ENCODE data around the gene HLA-E. TPM values are rescaled to one million over a fixed set of nuclear protein-coding genes. Genes with fewer than 3 reads are reported as not detected.
"Not testable (repeated sequence)": the region's sequence is repeated elsewhere in the genome, so short reads cannot be mapped to it uniquely, and the experiment has no call there.

HLA-E gene
- total and polyA plus RNA-seq, 5 donors from 2014 or later = 1,662 to 2,677 (median 2,442) TPM

DNA sequence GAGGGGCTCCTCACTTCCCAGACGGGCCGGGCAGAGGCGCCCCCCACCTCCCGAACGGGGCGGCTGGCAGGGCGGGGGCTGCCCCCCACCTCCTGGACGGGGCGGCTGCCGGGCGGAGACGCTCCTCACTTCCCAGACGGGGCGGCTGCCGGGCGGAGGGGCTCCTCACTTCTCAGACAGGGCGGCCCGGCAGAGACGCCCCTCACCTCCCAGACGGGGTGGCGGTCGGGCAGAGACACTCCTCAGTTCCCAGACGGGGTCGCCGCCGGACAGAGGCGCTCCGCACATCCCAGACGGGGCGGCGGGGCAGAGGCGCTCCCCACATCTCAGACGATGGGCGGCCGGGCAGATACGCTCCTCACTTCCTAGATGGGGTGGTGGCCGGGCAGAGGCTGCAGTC lies 9.4 kb downstream of the HLA-E start:
- H3K9me3 Mint-ChIP-seq; H3K36me3 ChIP-seq (ENCODE audit: control insufficient read depth, insufficient read depth, low read length); H3K9me3 ChIP-seq (ENCODE audit: control insufficient read depth in 2 of 2, low read length in 2 of 2); H3K4me3 ChIP-seq (ENCODE audit: low read depth, low read length); H3K27me3 ChIP-seq (ENCODE audit: control insufficient read depth, insufficient read depth, low read length); H3K27ac ChIP-seq (ENCODE audit: insufficient read depth, low read length, poor library complexity, severe bottlenecking); H3K27me3 Mint-ChIP-seq; H3K27ac Mint-ChIP-seq; ATAC-seq (ENCODE audit: low read depth in 2 of 2); DNase-seq; H3K4me3 Mint-ChIP-seq: not testable (repeated sequence)
- Mint-ChIP-seq H3K4me1 (peaks cover 25 to 63% (median 49%) of the 10 kb centered on the region in 4 donors), H3K36me3 (peaks cover 12% of the 10 kb centered on the region)
- peaks cover 45% of the 10 kb centered on the region for H3K4me1 ChIP-seq (ENCODE audit: control insufficient read depth, insufficient read depth, low read length, poor library complexity, severe bottlenecking)

DNA sequence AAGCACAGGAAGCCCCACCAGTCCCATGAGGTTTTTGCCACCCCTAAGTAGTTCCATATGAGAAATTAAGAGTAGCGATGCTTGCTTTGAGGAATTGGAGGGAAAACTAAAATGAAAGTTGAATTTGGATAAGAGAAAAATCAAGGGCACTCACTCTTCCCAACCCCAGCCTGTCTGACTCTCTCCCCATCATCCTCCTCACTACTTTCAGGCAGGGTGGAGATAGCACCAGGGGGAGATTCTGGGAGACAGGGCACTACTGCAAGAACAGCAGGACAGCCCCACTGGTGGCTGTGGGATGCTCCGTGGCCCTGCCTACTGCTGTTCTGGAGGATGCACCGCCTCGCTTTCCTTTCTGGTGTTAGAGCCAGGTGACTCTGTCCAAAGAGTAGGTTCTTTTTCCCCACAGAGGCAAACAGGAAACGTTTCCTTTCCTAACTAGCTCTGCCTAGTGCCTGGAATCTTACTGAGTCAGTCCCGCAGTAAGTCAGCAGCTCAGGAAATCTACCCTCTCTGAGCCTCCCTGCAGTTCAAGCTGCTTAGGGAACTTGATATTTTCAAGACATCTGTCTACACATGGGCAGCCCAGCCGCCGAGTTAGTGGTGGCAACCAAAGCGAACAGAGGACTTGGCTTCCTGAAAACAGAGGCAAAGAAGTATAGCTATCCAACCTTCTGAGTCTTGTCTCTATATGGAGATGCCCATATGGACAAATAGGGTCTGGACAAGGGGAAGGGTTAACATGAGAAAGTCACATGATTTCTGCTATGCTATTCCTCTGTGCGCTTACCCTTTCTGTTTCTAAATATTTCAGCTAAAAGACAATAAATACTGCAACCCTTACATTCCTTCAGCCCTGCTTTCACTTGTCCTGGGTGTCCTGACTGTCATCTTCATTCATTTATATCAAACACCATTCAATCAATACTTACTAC lies 11.4 kb downstream of the HLA-E start:
- peaks cover 3% of the 10 kb centered on the region for H3K36me3 Mint-ChIP-seq
- peaks cover 19 to 45% (median 30%) of the 10 kb centered on the region in 4 donors for H3K4me1 Mint-ChIP-seq
- H3K4me3 Mint-ChIP-seq = peak overlapping the region; percentile 29 to 82 (median 71)
- H3K9me3 ChIP-seq (ENCODE audit: control insufficient read depth in 2 of 2, low read length in 2 of 2) = no peaks in the 10 kb centered on the region
- DNase-seq (no peak), ATAC-seq (ENCODE audit: low read depth in 2 of 2) (peak in 1 of 2 donors; percentile 51)
- peaks cover 25% of the 10 kb centered on the region for H3K4me1 ChIP-seq (ENCODE audit: control insufficient read depth, insufficient read depth, low read length, poor library complexity, severe bottlenecking)
- H3K27ac ChIP-seq (ENCODE audit: insufficient read depth, low read length, poor library complexity, severe bottlenecking) = no peak overlapping the region
- peak overlapping the region; percentile 61 for H3K4me3 ChIP-seq (ENCODE audit: low read depth, low read length)
- H3K9me3 Mint-ChIP-seq = no peaks in the 10 kb centered on the region
- H3K27me3 Mint-ChIP-seq = no peaks in the 10 kb centered on the region
- H3K36me3 ChIP-seq (ENCODE audit: control insufficient read depth, insufficient read depth, low read length) = no peaks in the 10 kb centered on the region
- H3K27ac Mint-ChIP-seq = peak overlapping the region; percentile 57 to 84 (median 66)
- no peaks in the 10 kb centered on the region for H3K27me3 ChIP-seq (ENCODE audit: control insufficient read depth, insufficient read depth, low read length)

DNA sequence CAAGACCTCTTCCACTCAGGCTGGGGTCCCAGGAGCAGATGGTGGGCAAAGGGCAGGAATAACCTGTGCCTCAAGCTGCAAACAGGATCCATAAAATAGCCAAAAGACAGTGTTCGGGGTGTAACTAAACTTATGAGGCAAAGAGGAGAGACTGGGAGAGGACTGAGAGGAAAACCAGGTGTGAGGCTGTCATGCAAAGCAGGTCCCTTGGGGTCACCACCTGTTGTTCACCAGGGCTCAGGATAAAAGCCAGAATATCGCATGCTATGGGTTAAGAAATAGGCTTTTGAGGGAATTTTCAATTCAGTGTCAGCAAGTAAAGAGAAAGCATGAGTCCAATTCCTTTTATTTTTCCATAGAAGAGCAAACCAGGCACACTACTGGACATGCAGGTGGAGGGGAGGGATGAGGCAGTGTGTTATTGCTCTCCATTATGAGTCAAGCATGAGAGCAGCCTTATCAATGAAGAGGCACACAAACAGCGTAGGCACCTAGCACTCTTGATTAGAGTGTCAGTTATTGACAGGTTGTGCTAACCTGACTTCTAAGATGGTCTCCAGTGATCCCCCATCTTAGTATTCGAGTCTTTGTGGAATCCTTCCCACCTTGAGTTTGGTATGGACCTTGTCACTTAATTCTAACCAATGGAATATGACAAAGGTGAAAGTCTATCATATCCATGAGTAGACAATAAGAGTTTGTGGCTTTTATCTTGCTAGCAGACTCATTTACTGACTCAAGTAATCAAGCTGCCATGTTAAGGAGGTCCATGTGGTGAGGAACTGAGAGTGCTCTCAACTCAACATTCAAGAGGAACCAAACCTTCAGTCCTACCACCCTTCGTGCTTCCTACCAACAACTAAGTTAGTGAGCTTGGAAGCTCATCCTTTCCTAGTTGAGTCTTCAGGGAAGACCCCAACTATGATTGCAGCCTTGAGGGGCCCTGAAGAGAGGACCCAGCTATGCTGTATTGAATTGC lies 18.8 kb downstream of the HLA-E start:
- H3K27me3 Mint-ChIP-seq = peaks cover 6% of the 10 kb centered on the region
- ATAC-seq (ENCODE audit: low read depth in 2 of 2) (no peak), DNase-seq (no peak)
- Histone ChIP-seq H3K4me3 (ENCODE audit: low read depth, low read length) (peak overlapping the region; percentile 88), H3K9me3 (ENCODE audit: control insufficient read depth in 2 of 2, low read length in 2 of 2) (no peaks in the 10 kb centered on the region), H3K27me3 (ENCODE audit: control insufficient read depth, insufficient read depth, low read length) (no peaks in the 10 kb centered on the region), H3K27ac (ENCODE audit: insufficient read depth, low read length, poor library complexity, severe bottlenecking) (peak overlapping the region; percentile 77), H3K4me1 (ENCODE audit: control insufficient read depth, insufficient read depth, low read length, poor library complexity, severe bottlenecking) (peaks cover 57% of the 10 kb centered on the region), H3K36me3 (ENCODE audit: control insufficient read depth, insufficient read depth, low read length) (no peaks in the 10 kb centered on the region)
- peak overlapping the region; percentile 76 to 93 (median 84) for H3K4me3 Mint-ChIP-seq
- H3K27ac Mint-ChIP-seq = peak overlapping the region; percentile 52 to 81 (median 57)
- no peaks in the 10 kb centered on the region for H3K36me3 Mint-ChIP-seq
- peaks cover 0 to 5% (median 0%) of the 10 kb centered on the region in 7 donors for H3K9me3 Mint-ChIP-seq
- peaks cover 29 to 67% (median 45%) of the 10 kb centered on the region in 4 donors for H3K4me1 Mint-ChIP-seq

DNA sequence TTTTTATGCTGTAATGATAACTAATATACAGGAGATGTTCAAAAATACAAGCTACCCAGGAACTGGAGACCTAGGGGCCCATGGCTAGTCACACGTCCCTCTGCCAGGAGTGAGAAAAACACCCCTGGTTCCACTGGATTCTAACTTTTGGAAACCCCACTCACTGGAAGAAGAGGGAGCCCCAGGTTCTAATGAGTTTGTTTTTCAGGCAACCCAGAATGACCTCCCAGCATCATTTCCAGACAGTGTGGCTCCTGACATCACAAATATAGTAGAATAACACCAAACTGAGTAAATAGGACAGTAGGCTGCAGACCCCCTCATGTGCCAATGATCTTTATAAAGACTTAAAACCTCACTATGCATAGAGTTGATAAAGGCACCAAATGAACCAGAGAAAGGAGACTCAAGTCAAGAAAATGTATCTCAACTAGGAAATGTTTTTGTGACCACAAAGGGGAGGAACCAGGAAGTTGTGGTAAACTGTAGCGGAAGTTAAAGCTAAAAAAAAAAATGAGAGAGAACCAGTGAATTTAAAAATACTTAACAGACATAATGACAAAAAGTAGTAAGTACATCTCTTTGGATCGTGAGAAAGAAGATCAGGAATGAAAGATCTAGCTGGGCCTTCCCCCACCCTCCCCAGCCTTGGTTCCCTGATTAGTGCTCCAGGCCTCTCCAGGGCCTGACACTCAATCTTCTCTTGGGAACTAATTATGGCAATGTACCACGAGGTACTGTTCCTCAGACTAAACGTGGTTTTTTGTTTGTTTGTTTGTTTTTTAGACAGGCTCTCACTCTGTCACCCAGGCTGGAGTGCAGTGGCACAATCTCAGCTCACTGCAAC lies 19.8 kb downstream of the HLA-E start:
- ATAC-seq (ENCODE audit: low read depth in 2 of 2) = peak; percentile 82 to 85
- Mint-ChIP-seq H3K27me3 (peaks cover 6% of the 10 kb centered on the region), H3K27ac (peak overlapping the region; percentile 57 to 94 (median 81)), H3K4me3 (peak overlapping the region; percentile 76 to 93 (median 84)), H3K36me3 (no peaks in the 10 kb centered on the region), H3K9me3 (peaks cover 0 to 5% (median 0%) of the 10 kb centered on the region in 7 donors), H3K4me1 (peaks cover 29 to 73% (median 45%) of the 10 kb centered on the region in 4 donors)
- peaks cover 57% of the 10 kb centered on the region for H3K4me1 ChIP-seq (ENCODE audit: control insufficient read depth, insufficient read depth, low read length, poor library complexity, severe bottlenecking)
- no peaks in the 10 kb centered on the region for H3K36me3 ChIP-seq (ENCODE audit: control insufficient read depth, insufficient read depth, low read length)
- H3K9me3 ChIP-seq (ENCODE audit: control insufficient read depth in 2 of 2, low read length in 2 of 2) = no peaks in the 10 kb centered on the region
- peak in 2 of 3 donors; percentile 88 to 90 for DNase-seq
- peak overlapping the region; percentile 77 for H3K27ac ChIP-seq (ENCODE audit: insufficient read depth, low read length, poor library complexity, severe bottlenecking)
- peak overlapping the region; percentile 88 for H3K4me3 ChIP-seq (ENCODE audit: low read depth, low read length)
- no peaks in the 10 kb centered on the region for H3K27me3 ChIP-seq (ENCODE audit: control insufficient read depth, insufficient read depth, low read length)

DNA sequence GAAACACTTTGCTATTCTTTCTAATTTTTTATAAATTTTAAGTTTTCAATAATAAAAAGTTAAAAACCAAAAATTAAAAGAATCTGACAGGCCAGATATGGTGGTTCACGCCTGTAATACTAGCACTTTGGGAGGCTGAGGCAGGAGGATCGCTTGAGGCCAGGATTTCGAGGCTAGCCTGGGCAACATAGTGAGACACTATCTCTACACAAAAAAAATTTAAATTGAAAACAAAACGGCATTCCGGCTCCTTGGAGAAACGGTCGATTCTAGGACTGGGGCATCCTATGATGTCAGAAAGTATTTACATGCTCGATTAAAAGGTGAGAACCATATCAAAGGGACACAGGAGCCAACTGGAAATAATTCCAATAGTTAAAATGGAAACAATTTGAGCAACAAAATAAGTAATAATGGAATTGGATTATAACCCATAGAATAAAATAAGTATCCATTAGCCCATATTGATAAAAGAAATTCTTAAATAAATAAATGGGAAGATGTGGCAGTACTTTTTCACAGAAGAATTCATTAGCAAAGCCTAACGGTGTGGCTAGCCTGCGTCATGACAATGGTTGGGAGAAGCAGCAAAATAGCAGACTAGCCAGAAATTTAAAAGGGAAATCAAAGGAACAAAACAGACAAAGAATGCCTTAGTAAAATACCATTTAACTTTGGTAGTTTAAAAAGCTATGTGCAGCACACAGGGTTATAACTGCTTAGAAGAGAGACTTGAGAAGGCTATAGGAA lies 21.3 kb downstream of the HLA-E start:
- Mint-ChIP-seq H3K36me3 (no peaks in the 10 kb centered on the region), H3K9me3 (peaks cover 0 to 5% (median 0%) of the 10 kb centered on the region in 7 donors), H3K4me1 (peaks cover 34 to 87% (median 55%) of the 10 kb centered on the region in 4 donors), H3K4me3 (peak overlapping the region; percentile 46 to 75 (median 58)), H3K27ac (peak overlapping the region; percentile 9 to 64 (median 51)), H3K27me3 (peaks cover 6% of the 10 kb centered on the region)
- Histone ChIP-seq H3K27me3 (ENCODE audit: control insufficient read depth, insufficient read depth, low read length) (no peaks in the 10 kb centered on the region), H3K27ac (ENCODE audit: insufficient read depth, low read length, poor library complexity, severe bottlenecking) (peak overlapping the region; percentile 77), H3K36me3 (ENCODE audit: control insufficient read depth, insufficient read depth, low read length) (no peaks in the 10 kb centered on the region), H3K4me1 (ENCODE audit: control insufficient read depth, insufficient read depth, low read length, poor library complexity, severe bottlenecking) (peaks cover 66% of the 10 kb centered on the region), H3K4me3 (ENCODE audit: low read depth, low read length) (peak overlapping the region; percentile 88), H3K9me3 (ENCODE audit: control insufficient read depth in 2 of 2, low read length in 2 of 2) (no peaks in the 10 kb centered on the region)
- DNase-seq = no peak
- ATAC-seq (ENCODE audit: low read depth in 2 of 2) = no peak

DNA sequence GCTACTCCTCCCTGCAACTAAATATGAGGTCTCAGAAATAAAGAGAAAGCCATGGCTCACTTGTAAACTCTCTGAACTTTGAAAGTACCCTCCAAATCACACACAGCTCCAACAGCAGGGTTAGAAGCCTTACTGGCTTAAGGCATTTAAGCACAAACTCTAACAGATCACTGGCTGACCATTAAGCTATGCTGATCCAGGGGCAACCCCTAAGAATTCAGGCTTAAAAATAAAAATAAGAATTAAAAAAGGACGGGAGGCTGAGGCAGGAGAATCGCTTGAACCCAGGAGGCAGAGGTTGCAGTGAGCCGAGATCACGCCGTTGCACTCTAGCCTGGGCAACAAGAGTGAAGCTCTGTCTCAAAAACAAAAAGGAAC lies 21.8 kb downstream of the HLA-E start:
- no peak for ATAC-seq (ENCODE audit: low read depth in 2 of 2)
- H3K4me3 Mint-ChIP-seq = peak overlapping the region; percentile 46 to 75 (median 58)
- no peak overlapping the region for H3K27ac ChIP-seq (ENCODE audit: insufficient read depth, low read length, poor library complexity, severe bottlenecking)

More for the DNA sequence above, 21.8 kb downstream of the HLA-E start:
- H3K36me3 Mint-ChIP-seq = no peaks in the 10 kb centered on the region
- Histone ChIP-seq H3K9me3 (ENCODE audit: control insufficient read depth in 2 of 2, low read length in 2 of 2) (no peaks in the 10 kb centered on the region), H3K27me3 (ENCODE audit: control insufficient read depth, insufficient read depth, low read length) (no peaks in the 10 kb centered on the region), H3K4me3 (ENCODE audit: low read depth, low read length) (peak overlapping the region; percentile 37), H3K4me1 (ENCODE audit: control insufficient read depth, insufficient read depth, low read length, poor library complexity, severe bottlenecking) (peaks cover 72% of the 10 kb centered on the region), H3K36me3 (ENCODE audit: control insufficient read depth, insufficient read depth, low read length) (no peaks in the 10 kb centered on the region)
- DNase-seq = no peak
- peaks cover 0 to 5% (median 0%) of the 10 kb centered on the region in 7 donors for H3K9me3 Mint-ChIP-seq
- peaks cover 6% of the 10 kb centered on the region for H3K27me3 Mint-ChIP-seq
- H3K4me1 Mint-ChIP-seq = peaks cover 30 to 87% (median 57%) of the 10 kb centered on the region in 4 donors
- peak overlapping the region; percentile 51 to 83 (median 64) for H3K27ac Mint-ChIP-seq

All from CD4-positive, CD25-positive, alpha-beta regulatory T cell (primary cell).